Ishikawa (cell line): Measurements from ENCODE around the gene SLC35D2.

Experiments
- CEBPB ChIP-seq: IDR thresholded peaks from 2 replicates; pipeline ENCODE4 v1.6.1; 2012
- EGR1 ChIP-seq: IDR thresholded peaks from 2 replicates; pipeline ENCODE4 v1.6.1; 2012
- EP300 ChIP-seq: IDR thresholded peaks from 2 replicates; pipeline ENCODE4 v1.6.1; 2012; ENCODE audit warnings: borderline replicate concordance
- FOXM1 ChIP-seq: IDR thresholded peaks from 2 replicates; pipeline ENCODE4 v1.6.1; 2012; ENCODE audit warnings: low read depth, borderline replicate concordance
- MAX ChIP-seq: IDR thresholded peaks from 2 replicates; pipeline ENCODE4 v1.6.1; 2012
- NFIC ChIP-seq: IDR thresholded peaks from 2 replicates; pipeline ENCODE4 v1.6.1; 2012
- RAD21 ChIP-seq: IDR thresholded peaks from 2 replicates; pipeline ENCODE4 v1.6.1; 2012; ENCODE audit warnings: low read depth
- TCF12 ChIP-seq: IDR thresholded peaks from 2 replicates; pipeline ENCODE4 v1.6.1; 2012; ENCODE audit warnings: low read depth
- ZBTB7A ChIP-seq: IDR thresholded peaks from 2 replicates; pipeline ENCODE4 v1.6.1; 2012; ENCODE audit warnings: low read depth
- TF ChIP-seq, protein P1 (sequence below): IDR thresholded peaks from 2 replicates; pipeline ENCODE4 v1.6.1; 2012; ENCODE audit warnings: low read depth, mild to moderate bottlenecking
- TF ChIP-seq, protein P2 (sequence below): IDR thresholded peaks from 2 replicates; pipeline ENCODE4 v1.6.1; 2012

Gene SLC35D2

GRCh38 chr9:96274939-96275338 lies 108.6 kb downstream of the SLC35D2 start:
- TF ChIP-seq, protein P1, sequence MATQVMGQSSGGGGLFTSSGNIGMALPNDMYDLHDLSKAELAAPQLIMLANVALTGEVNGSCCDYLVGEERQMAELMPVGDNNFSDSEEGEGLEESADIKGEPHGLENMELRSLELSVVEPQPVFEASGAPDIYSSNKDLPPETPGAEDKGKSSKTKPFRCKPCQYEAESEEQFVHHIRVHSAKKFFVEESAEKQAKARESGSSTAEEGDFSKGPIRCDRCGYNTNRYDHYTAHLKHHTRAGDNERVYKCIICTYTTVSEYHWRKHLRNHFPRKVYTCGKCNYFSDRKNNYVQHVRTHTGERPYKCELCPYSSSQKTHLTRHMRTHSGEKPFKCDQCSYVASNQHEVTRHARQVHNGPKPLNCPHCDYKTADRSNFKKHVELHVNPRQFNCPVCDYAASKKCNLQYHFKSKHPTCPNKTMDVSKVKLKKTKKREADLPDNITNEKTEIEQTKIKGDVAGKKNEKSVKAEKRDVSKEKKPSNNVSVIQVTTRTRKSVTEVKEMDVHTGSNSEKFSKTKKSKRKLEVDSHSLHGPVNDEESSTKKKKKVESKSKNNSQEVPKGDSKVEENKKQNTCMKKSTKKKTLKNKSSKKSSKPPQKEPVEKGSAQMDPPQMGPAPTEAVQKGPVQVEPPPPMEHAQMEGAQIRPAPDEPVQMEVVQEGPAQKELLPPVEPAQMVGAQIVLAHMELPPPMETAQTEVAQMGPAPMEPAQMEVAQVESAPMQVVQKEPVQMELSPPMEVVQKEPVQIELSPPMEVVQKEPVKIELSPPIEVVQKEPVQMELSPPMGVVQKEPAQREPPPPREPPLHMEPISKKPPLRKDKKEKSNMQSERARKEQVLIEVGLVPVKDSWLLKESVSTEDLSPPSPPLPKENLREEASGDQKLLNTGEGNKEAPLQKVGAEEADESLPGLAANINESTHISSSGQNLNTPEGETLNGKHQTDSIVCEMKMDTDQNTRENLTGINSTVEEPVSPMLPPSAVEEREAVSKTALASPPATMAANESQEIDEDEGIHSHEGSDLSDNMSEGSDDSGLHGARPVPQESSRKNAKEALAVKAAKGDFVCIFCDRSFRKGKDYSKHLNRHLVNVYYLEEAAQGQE: no peak
- TF ChIP-seq ZBTB7A (no peak), RAD21 (no peak), CEBPB (no peak), FOXM1 (no peak), TCF12 (no peak), NFIC (no peak), EP300 (no peak), EGR1 (no peak), MAX (no peak)
- TF ChIP-seq, protein P2, sequence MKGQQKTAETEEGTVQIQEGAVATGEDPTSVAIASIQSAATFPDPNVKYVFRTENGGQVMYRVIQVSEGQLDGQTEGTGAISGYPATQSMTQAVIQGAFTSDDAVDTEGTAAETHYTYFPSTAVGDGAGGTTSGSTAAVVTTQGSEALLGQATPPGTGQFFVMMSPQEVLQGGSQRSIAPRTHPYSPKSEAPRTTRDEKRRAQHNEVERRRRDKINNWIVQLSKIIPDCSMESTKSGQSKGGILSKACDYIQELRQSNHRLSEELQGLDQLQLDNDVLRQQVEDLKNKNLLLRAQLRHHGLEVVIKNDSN: no peak
